PFSK-1 (cell line): ENCODE data around the gene TSSK6.

Source experiments
- POLR2AphosphoS5 ChIP-seq: IDR thresholded peaks from 2 replicates; pipeline ENCODE4 v1.6.1; 2012; ENCODE audit warnings: low read depth, mild to moderate bottlenecking, control low read depth, low read length, moderate library complexity
- SIN3A ChIP-seq: IDR thresholded peaks from 2 replicates; pipeline ENCODE4 v1.6.1; 2012; ENCODE audit warnings: mild to moderate bottlenecking, low read length, moderate library complexity, borderline replicate concordance; ENCODE audit not compliant: insufficient read depth
- TAF1 ChIP-seq: IDR thresholded peaks from 2 replicates; pipeline ENCODE4 v1.6.1; 2012; ENCODE audit warnings: low read length, control low read depth, borderline replicate concordance; ENCODE audit not compliant: insufficient read depth

DNA sequence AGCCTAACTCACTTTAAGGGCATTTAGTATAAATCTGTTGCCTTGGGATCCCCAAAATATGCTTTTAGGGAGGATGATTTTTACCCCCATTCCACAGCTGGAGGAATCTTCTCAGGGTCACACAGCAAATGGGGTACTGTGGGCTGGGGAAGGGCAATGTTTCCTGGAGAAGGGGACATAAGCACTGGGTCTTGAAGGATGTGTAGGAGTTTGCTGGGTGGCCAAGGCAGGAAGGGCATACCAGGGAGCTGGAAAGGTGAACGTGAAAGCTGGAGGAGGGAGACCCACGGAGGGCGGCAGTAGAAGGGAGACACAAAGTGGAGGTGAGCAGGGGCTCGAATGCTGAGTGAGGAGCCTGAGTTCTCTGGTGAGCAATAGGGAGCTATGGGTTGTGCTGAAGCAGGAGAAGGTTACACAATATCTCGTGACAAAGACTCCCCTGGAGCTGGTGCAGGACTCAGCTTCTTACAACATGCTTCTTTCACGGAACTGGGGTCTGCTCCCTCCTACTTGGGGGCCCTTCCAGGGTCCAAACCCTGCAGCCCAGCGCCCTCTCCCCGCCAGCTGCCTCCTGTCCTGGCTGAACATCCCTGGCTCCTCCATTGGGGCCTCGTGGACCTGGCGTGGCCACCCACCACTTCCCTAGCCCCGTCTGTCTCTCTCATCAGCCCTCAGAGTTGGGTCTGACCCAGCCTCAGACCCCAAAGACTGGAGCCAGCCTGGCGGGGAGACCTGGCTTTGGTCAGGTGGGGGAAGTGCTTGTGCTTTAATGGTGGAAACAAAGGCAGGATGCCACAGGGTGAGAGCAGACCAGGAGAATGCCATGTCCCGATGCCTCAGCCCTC, 33.8 kb upstream of the TSSK6 start:
- TF ChIP-seq TAF1: no peak
- TF ChIP-seq POLR2AphosphoS5: no peak
- TF ChIP-seq SIN3A: no peak
